Measurements from ENCODE around the gene TTBK2.

DNA sequence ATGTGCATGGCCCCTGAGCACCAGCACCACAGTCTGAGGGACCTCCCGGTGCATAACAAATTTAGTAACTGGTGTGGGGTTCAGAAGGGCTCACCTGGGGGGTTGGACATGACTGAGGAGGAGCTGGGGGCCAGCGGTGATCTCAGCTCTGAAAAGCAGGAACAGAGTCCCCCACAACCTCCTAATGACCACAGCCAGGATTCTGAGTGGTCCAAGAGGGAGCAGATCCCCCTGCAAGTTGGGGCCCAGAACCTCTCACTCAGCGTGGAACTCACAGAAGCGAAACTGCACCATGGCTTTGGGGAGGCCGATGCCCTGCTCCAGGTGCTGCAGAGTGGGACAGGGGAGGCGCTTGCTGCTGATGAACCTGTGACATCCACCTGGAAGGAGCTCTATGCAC is 226.6 kb downstream of the TTBK2 start:
- TF ChIP-seq RAD21 (IDR thresholded peaks at IDR 0.05; ENCODE audit: low read depth) (no peak), REST (IDR thresholded peaks at IDR 0.05; ENCODE audit: low read depth) (no peak), CREB1 (IDR thresholded peaks at IDR 0.05; ENCODE audit: low read depth) (no peak)

All from Ishikawa (cell line).